ENCODE data around the gene SYPL1.

DNA sequence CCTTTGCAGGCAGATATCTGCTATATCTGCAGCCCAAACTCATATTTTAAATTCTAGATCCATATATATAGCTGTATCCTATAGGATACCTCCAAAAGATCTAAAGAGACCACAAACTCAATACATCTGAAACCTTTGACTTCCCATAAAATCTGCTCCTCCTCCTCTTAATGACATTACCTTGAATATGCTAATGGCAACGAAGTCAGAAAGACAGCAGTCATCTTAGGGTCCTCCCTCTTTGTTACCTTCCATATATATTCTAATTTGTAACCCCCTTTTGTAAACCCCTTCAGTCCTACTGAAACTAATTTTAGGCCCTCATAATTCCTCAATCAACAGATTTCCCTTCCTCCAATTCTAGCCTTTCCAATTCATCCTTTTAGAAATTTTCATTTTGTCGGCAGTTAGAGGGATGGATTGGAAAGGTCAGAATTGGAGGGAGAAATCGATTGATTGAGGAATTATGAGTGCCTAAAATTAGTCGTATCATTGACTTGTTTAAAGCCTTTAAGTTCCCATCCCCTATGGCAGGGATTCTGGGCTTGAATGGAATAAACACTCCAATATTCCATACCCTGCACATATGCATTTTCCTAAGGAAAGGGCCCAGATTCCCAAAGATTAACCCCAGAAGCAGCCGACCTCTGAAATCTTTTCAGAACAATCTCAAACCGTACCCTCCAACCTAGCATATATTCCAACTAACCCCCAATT lies 2.4 kb downstream of the SYPL1 start:
- TF ChIP-seq CTCF (IDR thresholded peaks at IDR 0.05) (no peak), POLR2A (IDR thresholded peaks at IDR 0.05) (no peak), POLR2AphosphoS5 (IDR thresholded peaks at IDR 0.05; ENCODE audit: insufficient read depth in 1 of 2, low read depth in 1 of 2) (no peak)

Measured in vagina (tissue), 2 donors.